HEK293 (cell line): ENCODE measurements around the gene LRRC43.

Experiments used
- CTCF ChIA-PET: fragments of 350-600 bp; formaldehyde crosslinking; extraction: SDS; loops from one replicate; lab custom pipeline; 2021; ENCODE audit warnings: antibody characterized with exemption; lab: Yijun Ruan, JAX
- POLR2A ChIA-PET: fragments of 300-600 bp; formaldehyde crosslinking; extraction: SDS; loops from one replicate; lab custom pipeline; 2020; ENCODE audit warnings: antibody characterized with exemption, inconsistent platforms; lab: Yijun Ruan, JAX
- H3K27ac ChIP-seq: fragments of 200-500 bp; sonication (Bioruptor generic); 2 replicates; pipeline ENCODE4 v1.5.1; 2014; ENCODE audit warnings: low read depth, low read length, control low read depth, inconsistent platforms; ENCODE audit errors: extremely low read depth
- H3K36me3 ChIP-seq, 2 experiments: fragments of 200-500 bp in 1 of 2; sonication (Bioruptor generic) in 1 of 2; 1 replicate in 1 of 2; 2 replicates in 1 of 2; pipeline ENCODE4 v1.5.1; 2014 to 2017; ENCODE audit warnings: inconsistent platforms in 2 of 2, low read length in 2 of 2; ENCODE audit not compliant: control insufficient read depth in 2 of 2, insufficient read depth in 1 of 2
- H3K4me1 ChIP-seq: fragments of 200-500 bp; sonication (Bioruptor generic); 2 replicates; pipeline ENCODE4 v1.5.1; 2014; ENCODE audit warnings: mild to moderate bottlenecking, low read length, inconsistent platforms; ENCODE audit not compliant: control insufficient read depth, insufficient read depth
- H3K4me3 ChIP-seq: 2 replicates; pipeline ENCODE4 v1.5.1; 2011; ENCODE audit warnings: low read depth, mild to moderate bottlenecking, control low read depth, low read length, moderate library complexity
- H3K9me3 ChIP-seq: fragments of 200-500 bp; sonication (Bioruptor generic); 2 replicates; pipeline ENCODE4 v1.5.1; 2014; ENCODE audit warnings: low read depth, low read length, inconsistent platforms; ENCODE audit not compliant: control insufficient read depth, insufficient read depth
- ATF2 ChIP-seq: fragments of 450-650 bp; formaldehyde crosslinking; IDR thresholded peaks from 2 replicates; pipeline ENCODE4 v1.5.1; 2016; ENCODE audit warnings: missing biosample characterization, missing genetic modification characterization, low read depth
- BCL11A ChIP-seq: fragments of 450-650 bp; formaldehyde crosslinking; IDR thresholded peaks from 2 replicates; pipeline ENCODE4 v1.5.1; 2016; ENCODE audit warnings: low read depth, missing biosample characterization, missing genetic modification characterization
- BCL11B ChIP-seq: fragments of 450-650 bp; formaldehyde crosslinking; IDR thresholded peaks from 2 replicates; pipeline ENCODE4 v1.5.1; 2016; ENCODE audit warnings: low read depth, missing biosample characterization, missing genetic modification characterization
- FEZF1 ChIP-seq: fragments of 450-650 bp; formaldehyde crosslinking; IDR thresholded peaks from 2 replicates; pipeline ENCODE4 v1.5.1; 2016; ENCODE audit warnings: missing biosample characterization, missing genetic modification characterization
- GLI2 ChIP-seq: fragments of 450-650 bp; formaldehyde crosslinking; IDR thresholded peaks from 2 replicates; pipeline ENCODE4; 2017; ENCODE audit warnings: missing biosample characterization, missing genetic modification characterization, low read depth, borderline replicate concordance
- GLIS1 ChIP-seq: fragments of 450-650 bp; formaldehyde crosslinking; IDR thresholded peaks from 2 replicates; pipeline ENCODE4 v1.5.1; 2016; ENCODE audit warnings: missing biosample characterization, missing genetic modification characterization
- REPIN1 ChIP-seq: fragments of 450-650 bp; formaldehyde crosslinking; IDR thresholded peaks from 2 replicates; pipeline ENCODE4 v1.5.1; 2017; ENCODE audit warnings: missing biosample characterization, missing genetic modification characterization, low read depth
- TCF7L2 ChIP-seq: IDR thresholded peaks from 2 replicates; pipeline ENCODE4 v1.6.1; 2011; ENCODE audit warnings: low read depth, mild to moderate bottlenecking, inconsistent platforms, low read length, moderate library complexity, borderline replicate concordance
- ZNF10 ChIP-seq: fragments of 450-650 bp; formaldehyde crosslinking; IDR thresholded peaks from 2 replicates; pipeline ENCODE4 v1.5.1; 2017; ENCODE audit warnings: missing biosample characterization, missing genetic modification characterization
- ZNF140 ChIP-seq: fragments of 450-650 bp; formaldehyde crosslinking; IDR thresholded peaks from 2 replicates; pipeline ENCODE4 v1.5.1; 2016; ENCODE audit warnings: missing biosample characterization, missing genetic modification characterization
- ZNF174 ChIP-seq: fragments of 450-650 bp; formaldehyde crosslinking; IDR thresholded peaks from 2 replicates; pipeline ENCODE4 v1.5.0; 2017; ENCODE audit warnings: missing biosample characterization, mild to moderate bottlenecking, missing genetic modification characterization
- ZNF302 ChIP-seq: fragments of 450-650 bp; formaldehyde crosslinking; IDR thresholded peaks from 2 replicates; pipeline ENCODE4 v1.5.1; 2016; ENCODE audit warnings: missing biosample characterization, missing genetic modification characterization, low read depth
- ZNF433 ChIP-seq: fragments of 450-650 bp; formaldehyde crosslinking; IDR thresholded peaks from 2 replicates; pipeline ENCODE4 v1.5.1; 2016; ENCODE audit warnings: missing biosample characterization, missing genetic modification characterization, low read depth
- ZNF48 ChIP-seq: fragments of 450-650 bp; formaldehyde crosslinking; IDR thresholded peaks from 2 replicates; pipeline ENCODE4 v1.5.1; 2016; ENCODE audit warnings: missing biosample characterization, missing genetic modification characterization
- ZSCAN16 ChIP-seq: fragments of 450-650 bp; formaldehyde crosslinking; IDR thresholded peaks from 2 replicates; pipeline ENCODE4 v1.5.1; 2016; ENCODE audit warnings: missing biosample characterization, missing genetic modification characterization
- TF ChIP-seq, protein P1 (sequence below): fragments of 450-650 bp; formaldehyde crosslinking; IDR thresholded peaks from 2 replicates; pipeline ENCODE4 v1.5.1; 2016; ENCODE audit warnings: missing biosample characterization, missing genetic modification characterization
- TF ChIP-seq, protein P2 (sequence below): fragments of 450-650 bp; formaldehyde crosslinking; IDR thresholded peaks from 2 replicates; pipeline ENCODE4 v1.5.1; 2016; ENCODE audit warnings: missing biosample characterization, missing genetic modification characterization
- TF ChIP-seq, protein P3 (sequence below): fragments of 450-650 bp; formaldehyde crosslinking; IDR thresholded peaks from 2 replicates; pipeline ENCODE4 v1.5.1; 2016; ENCODE audit warnings: missing biosample characterization, missing genetic modification characterization, borderline replicate concordance

LRRC43 gene

GRCh38 chr12:122138616-122139015 is 44.3 kb upstream of the LRRC43 start:
- Histone ChIP-seq H3K4me3 (no peak overlapping the region), H3K36me3 (peaks cover 0 to 81% of the 10 kb centered on the region in 2 experiments; a peak in 2 of 3 replicates), H3K27ac (no peak overlapping the region), H3K9me3 (no peaks in the 10 kb centered on the region), H3K4me1 (no peaks in the 10 kb centered on the region)
- no peak for TF ChIP-seq FEZF1
- TF ChIP-seq, protein P1, sequence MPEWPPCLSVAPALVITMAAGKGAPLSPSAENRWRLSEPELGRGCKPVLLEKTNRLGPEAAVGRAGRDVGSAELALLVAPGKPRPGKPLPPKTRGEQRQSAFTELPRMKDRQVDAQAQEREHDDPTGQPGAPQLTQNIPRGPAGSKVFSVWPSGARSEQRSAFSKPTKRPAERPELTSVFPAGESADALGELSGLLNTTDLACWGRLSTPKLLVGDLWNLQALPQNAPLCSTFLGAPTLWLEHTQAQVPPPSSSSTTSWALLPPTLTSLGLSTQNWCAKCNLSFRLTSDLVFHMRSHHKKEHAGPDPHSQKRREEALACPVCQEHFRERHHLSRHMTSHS (tag by site-specific recombination): no peak
- TF ChIP-seq GLIS1 (tag by site-specific recombination): no peak
- TF ChIP-seq ATF2: no peak
- TF ChIP-seq BCL11A (tag by site-specific recombination): no peak
- TF ChIP-seq ZNF433 (tag by site-specific recombination): no peak
- no peak for TF ChIP-seq REPIN1 (tag by site-specific recombination)
- TF ChIP-seq ZNF302 (tag by site-specific recombination): no peak
- no peak for TF ChIP-seq ZNF48
- TF ChIP-seq BCL11B (tag by site-specific recombination): no peak
- TF ChIP-seq ZNF140: no peak
- no peak for TF ChIP-seq ZNF10
- TF ChIP-seq ZNF174 (tag by site-specific recombination): no peak
- no peak for TF ChIP-seq GLI2 (tag by site-specific recombination)
- TF ChIP-seq, protein P2, sequence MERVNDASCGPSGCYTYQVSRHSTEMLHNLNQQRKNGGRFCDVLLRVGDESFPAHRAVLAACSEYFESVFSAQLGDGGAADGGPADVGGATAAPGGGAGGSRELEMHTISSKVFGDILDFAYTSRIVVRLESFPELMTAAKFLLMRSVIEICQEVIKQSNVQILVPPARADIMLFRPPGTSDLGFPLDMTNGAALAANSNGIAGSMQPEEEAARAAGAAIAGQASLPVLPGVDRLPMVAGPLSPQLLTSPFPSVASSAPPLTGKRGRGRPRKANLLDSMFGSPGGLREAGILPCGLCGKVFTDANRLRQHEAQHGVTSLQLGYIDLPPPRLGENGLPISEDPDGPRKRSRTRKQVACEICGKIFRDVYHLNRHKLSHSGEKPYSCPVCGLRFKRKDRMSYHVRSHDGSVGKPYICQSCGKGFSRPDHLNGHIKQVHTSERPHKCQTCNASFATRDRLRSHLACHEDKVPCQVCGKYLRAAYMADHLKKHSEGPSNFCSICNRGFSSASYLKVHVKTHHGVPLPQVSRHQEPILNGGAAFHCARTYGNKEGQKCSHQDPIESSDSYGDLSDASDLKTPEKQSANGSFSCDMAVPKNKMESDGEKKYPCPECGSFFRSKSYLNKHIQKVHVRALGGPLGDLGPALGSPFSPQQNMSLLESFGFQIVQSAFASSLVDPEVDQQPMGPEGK (tag by site-specific recombination): no peak
- TF ChIP-seq ZSCAN16 (tag by site-specific recombination): no peak
- TF ChIP-seq TCF7L2: no peak
- TF ChIP-seq, protein P3, sequence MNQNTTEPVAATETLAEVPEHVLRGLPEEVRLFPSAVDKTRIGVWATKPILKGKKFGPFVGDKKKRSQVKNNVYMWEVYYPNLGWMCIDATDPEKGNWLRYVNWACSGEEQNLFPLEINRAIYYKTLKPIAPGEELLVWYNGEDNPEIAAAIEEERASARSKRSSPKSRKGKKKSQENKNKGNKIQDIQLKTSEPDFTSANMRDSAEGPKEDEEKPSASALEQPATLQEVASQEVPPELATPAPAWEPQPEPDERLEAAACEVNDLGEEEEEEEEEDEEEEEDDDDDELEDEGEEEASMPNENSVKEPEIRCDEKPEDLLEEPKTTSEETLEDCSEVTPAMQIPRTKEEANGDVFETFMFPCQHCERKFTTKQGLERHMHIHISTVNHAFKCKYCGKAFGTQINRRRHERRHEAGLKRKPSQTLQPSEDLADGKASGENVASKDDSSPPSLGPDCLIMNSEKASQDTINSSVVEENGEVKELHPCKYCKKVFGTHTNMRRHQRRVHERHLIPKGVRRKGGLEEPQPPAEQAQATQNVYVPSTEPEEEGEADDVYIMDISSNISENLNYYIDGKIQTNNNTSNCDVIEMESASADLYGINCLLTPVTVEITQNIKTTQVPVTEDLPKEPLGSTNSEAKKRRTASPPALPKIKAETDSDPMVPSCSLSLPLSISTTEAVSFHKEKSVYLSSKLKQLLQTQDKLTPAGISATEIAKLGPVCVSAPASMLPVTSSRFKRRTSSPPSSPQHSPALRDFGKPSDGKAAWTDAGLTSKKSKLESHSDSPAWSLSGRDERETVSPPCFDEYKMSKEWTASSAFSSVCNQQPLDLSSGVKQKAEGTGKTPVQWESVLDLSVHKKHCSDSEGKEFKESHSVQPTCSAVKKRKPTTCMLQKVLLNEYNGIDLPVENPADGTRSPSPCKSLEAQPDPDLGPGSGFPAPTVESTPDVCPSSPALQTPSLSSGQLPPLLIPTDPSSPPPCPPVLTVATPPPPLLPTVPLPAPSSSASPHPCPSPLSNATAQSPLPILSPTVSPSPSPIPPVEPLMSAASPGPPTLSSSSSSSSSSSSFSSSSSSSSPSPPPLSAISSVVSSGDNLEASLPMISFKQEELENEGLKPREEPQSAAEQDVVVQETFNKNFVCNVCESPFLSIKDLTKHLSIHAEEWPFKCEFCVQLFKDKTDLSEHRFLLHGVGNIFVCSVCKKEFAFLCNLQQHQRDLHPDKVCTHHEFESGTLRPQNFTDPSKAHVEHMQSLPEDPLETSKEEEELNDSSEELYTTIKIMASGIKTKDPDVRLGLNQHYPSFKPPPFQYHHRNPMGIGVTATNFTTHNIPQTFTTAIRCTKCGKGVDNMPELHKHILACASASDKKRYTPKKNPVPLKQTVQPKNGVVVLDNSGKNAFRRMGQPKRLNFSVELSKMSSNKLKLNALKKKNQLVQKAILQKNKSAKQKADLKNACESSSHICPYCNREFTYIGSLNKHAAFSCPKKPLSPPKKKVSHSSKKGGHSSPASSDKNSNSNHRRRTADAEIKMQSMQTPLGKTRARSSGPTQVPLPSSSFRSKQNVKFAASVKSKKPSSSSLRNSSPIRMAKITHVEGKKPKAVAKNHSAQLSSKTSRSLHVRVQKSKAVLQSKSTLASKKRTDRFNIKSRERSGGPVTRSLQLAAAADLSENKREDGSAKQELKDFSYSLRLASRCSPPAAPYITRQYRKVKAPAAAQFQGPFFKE: no peak
- CTCF ChIA-PET: interaction anchor here (0.6 to 1.2 kb wide), 3 partner anchors 52 to 77 kb away, joined by 3 to 5 read pairs (median 3); no protein-coding TSS in a partner anchor
- POLR2A ChIA-PET: interaction anchor here (0.5 to 1.2 kb wide), 2 partner anchors 60 to 522 kb away, joined by 3 to 4 read pairs; partner anchors contain the start of gene MLXIP
